ENCODE data around the gene CNOT2. TPM values are rescaled to one million over a fixed set of nuclear protein-coding genes. Genes with fewer than 3 reads are reported as not detected.

Gene CNOT2
- polyA plus RNA-seq, 1 donor (not counting 4 experiments of a cell fraction or from before 2014, with no cell fraction given) = 85.3 TPM

DNA sequence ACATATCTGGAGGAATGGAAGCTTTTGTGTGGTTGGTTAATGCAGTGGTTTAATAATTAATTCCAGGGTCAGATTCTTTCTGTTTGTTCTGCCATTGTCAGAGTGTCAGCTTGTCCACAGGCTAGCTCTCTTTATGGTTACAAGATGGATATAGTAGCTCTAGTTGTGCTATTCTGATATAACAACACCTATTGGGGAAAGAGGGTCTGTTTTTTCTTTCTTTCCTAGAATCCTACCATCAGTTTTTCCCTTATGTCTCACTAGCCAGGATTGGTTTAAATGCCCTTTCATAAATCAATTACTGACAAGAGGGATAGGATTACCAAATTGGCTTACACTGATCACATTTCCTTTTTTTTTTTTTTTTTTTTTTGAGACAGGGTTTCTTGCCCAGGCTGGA is 27.8 kb downstream of the CNOT2 start:
- DNase-seq (ENCODE audit: low read depth, low spot score) (no peak), FAIRE-seq (no peak)
- H3K79me2 ChIP-seq (ENCODE audit: control insufficient read depth, insufficient read depth, low read length) = peaks cover 97% of the 10 kb centered on the region
- dilution Hi-C loops (cut with MboI; ENCODE audit: extremely low pct_ligation_motif_present, low sequenced_read_pairs) = no loop called here
- no peak overlapping the region for H3K9ac ChIP-seq (ENCODE audit: control insufficient read depth, extremely low read depth, insufficient read depth, low read length)
- no peaks in the 10 kb centered on the region for H3K9me1 ChIP-seq (ENCODE audit: control insufficient read depth, extremely low read depth, insufficient read depth, low read length)
- H2AFZ ChIP-seq (ENCODE audit: control insufficient read depth, low read length) = no peak overlapping the region
- peaks cover 0 to 2% of the 10 kb centered on the region in 2 experiments for H3K36me3 ChIP-seq (ENCODE audit: control insufficient read depth in 2 of 2, extremely low read depth in 1 of 2, insufficient read depth in 2 of 2, low read length in 2 of 2)
- H3K4me2 ChIP-seq (ENCODE audit: control insufficient read depth, extremely low read depth, insufficient read depth, low read depth, low read length) = no peak overlapping the region
- no peaks in the 10 kb centered on the region for H3K4me1 ChIP-seq (ENCODE audit: control insufficient read depth, extremely low read depth, insufficient read depth, low read length)
- no peak overlapping the region for H3K4me3 ChIP-seq (ENCODE audit: control insufficient read depth in 2 of 3, extremely low read depth in 1 of 3, insufficient read depth in 2 of 3, low read depth in 1 of 3, low read length in 3 of 3)
- H3K27me3 ChIP-seq (ENCODE audit: control insufficient read depth, extremely low read depth, insufficient read depth, low read length) = no peaks in the 10 kb centered on the region
- H3K27ac ChIP-seq (ENCODE audit: control insufficient read depth, insufficient read depth, low read length) = no peak overlapping the region
- H4K20me1 ChIP-seq (ENCODE audit: control insufficient read depth, extremely low read depth, insufficient read depth, low read length) = peaks cover 2% of the 10 kb centered on the region
- H3K9me3 ChIP-seq (ENCODE audit: control insufficient read depth, low read depth, low read length) = no peaks in the 10 kb centered on the region
- no peak for TF ChIP-seq EZH2 (IDR thresholded peaks at IDR 0.05; ENCODE audit: low read length)

DNA sequence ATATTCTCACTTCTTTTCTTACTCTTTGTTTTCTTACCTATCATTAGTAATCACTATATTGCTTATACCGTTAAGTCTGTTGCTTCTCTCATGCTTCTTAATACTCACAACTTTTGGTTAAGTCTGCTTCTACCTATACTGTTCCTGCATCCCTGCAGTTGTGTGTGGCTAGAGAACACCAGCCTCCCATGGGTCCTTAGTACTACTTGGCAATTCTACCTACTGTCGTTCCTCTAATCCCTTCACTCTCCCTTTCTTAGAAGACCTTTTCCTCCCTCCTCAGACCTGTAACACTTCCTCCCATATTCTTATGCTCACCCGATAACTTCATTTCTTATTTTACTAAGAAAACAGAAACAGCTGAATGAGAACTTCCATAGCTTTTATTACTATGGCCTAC is 29.3 kb downstream of the CNOT2 start:
- Histone ChIP-seq H3K4me1 (ENCODE audit: control insufficient read depth, extremely low read depth, insufficient read depth, low read length) (no peaks in the 10 kb centered on the region), H3K4me3 (ENCODE audit: control insufficient read depth in 2 of 3, extremely low read depth in 1 of 3, insufficient read depth in 2 of 3, low read depth in 1 of 3, low read length in 3 of 3) (no peak overlapping the region), H3K9ac (ENCODE audit: control insufficient read depth, extremely low read depth, insufficient read depth, low read length) (no peak overlapping the region), H3K27ac (ENCODE audit: control insufficient read depth, insufficient read depth, low read length) (no peak overlapping the region), H3K79me2 (ENCODE audit: control insufficient read depth, insufficient read depth, low read length) (peaks cover 96% of the 10 kb centered on the region), H3K9me1 (ENCODE audit: control insufficient read depth, extremely low read depth, insufficient read depth, low read length) (no peaks in the 10 kb centered on the region), H4K20me1 (ENCODE audit: control insufficient read depth, extremely low read depth, insufficient read depth, low read length) (peaks cover 2% of the 10 kb centered on the region), H3K4me2 (ENCODE audit: control insufficient read depth, extremely low read depth, insufficient read depth, low read depth, low read length) (no peak overlapping the region), H3K27me3 (ENCODE audit: control insufficient read depth, extremely low read depth, insufficient read depth, low read length) (no peaks in the 10 kb centered on the region), H3K9me3 (ENCODE audit: control insufficient read depth, low read depth, low read length) (no peaks in the 10 kb centered on the region), H3K36me3 (ENCODE audit: control insufficient read depth in 2 of 2, extremely low read depth in 1 of 2, insufficient read depth in 2 of 2, low read length in 2 of 2) (peaks cover 0 to 2% of the 10 kb centered on the region in 2 experiments), H2AFZ (ENCODE audit: control insufficient read depth, low read length) (no peak overlapping the region)
- no peak for TF ChIP-seq EZH2 (IDR thresholded peaks at IDR 0.05; ENCODE audit: low read length)
- TF ChIP-seq, protein P1, sequence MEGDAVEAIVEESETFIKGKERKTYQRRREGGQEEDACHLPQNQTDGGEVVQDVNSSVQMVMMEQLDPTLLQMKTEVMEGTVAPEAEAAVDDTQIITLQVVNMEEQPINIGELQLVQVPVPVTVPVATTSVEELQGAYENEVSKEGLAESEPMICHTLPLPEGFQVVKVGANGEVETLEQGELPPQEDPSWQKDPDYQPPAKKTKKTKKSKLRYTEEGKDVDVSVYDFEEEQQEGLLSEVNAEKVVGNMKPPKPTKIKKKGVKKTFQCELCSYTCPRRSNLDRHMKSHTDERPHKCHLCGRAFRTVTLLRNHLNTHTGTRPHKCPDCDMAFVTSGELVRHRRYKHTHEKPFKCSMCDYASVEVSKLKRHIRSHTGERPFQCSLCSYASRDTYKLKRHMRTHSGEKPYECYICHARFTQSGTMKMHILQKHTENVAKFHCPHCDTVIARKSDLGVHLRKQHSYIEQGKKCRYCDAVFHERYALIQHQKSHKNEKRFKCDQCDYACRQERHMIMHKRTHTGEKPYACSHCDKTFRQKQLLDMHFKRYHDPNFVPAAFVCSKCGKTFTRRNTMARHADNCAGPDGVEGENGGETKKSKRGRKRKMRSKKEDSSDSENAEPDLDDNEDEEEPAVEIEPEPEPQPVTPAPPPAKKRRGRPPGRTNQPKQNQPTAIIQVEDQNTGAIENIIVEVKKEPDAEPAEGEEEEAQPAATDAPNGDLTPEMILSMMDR (optimal IDR thresholded peaks at IDR 0.05 in 1 of 3, IDR thresholded peaks at IDR 0.05 in 1 of 3, conservative IDR thresholded peaks at IDR 0.05 in 1 of 3; ENCODE audit: extremely low read depth in 1 of 3, insufficient read depth in 2 of 3, low read length in 3 of 3) = no peak
- DNase-seq (ENCODE audit: low read depth, low spot score) (no peak), FAIRE-seq (no peak)
- dilution Hi-C loops (cut with MboI; ENCODE audit: extremely low pct_ligation_motif_present, low sequenced_read_pairs) = no loop called here

DNA sequence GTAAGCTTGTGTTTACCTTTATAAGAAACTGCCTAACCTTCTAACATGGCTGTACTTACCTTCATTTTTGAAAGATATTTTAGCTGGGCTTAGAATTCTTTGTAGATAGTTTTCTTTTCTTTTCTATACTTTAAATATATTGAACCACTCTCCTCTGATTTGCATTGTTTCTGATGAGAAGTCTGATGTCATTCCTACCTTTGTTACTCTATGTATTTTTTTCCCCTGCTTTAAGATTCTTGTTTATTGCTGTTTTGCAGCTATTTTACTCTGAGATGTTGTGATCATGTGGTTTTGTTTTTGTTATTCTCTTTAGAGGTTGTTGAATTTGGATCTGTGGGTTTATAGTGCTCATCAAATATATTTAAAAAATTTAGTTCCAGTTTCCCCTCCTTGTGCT is 31.8 kb downstream of the CNOT2 start:
- DNase-seq (ENCODE audit: low read depth, low spot score) (no peak), FAIRE-seq (no peak)
- Histone ChIP-seq H3K9me3 (ENCODE audit: control insufficient read depth, low read depth, low read length) (no peaks in the 10 kb centered on the region), H3K36me3 (ENCODE audit: control insufficient read depth in 2 of 2, extremely low read depth in 1 of 2, insufficient read depth in 2 of 2, low read length in 2 of 2) (peaks cover 0 to 2% of the 10 kb centered on the region in 2 experiments), H3K4me3 (ENCODE audit: control insufficient read depth in 2 of 3, extremely low read depth in 1 of 3, insufficient read depth in 2 of 3, low read depth in 1 of 3, low read length in 3 of 3) (no peak overlapping the region), H2AFZ (ENCODE audit: control insufficient read depth, low read length) (no peak overlapping the region), H3K9ac (ENCODE audit: control insufficient read depth, extremely low read depth, insufficient read depth, low read length) (no peak overlapping the region), H3K9me1 (ENCODE audit: control insufficient read depth, extremely low read depth, insufficient read depth, low read length) (no peaks in the 10 kb centered on the region), H3K79me2 (ENCODE audit: control insufficient read depth, insufficient read depth, low read length) (peaks cover 87% of the 10 kb centered on the region), H4K20me1 (ENCODE audit: control insufficient read depth, extremely low read depth, insufficient read depth, low read length) (peaks cover 2% of the 10 kb centered on the region), H3K27me3 (ENCODE audit: control insufficient read depth, extremely low read depth, insufficient read depth, low read length) (no peaks in the 10 kb centered on the region), H3K27ac (ENCODE audit: control insufficient read depth, insufficient read depth, low read length) (no peak overlapping the region), H3K4me2 (ENCODE audit: control insufficient read depth, extremely low read depth, insufficient read depth, low read depth, low read length) (no peak overlapping the region), H3K4me1 (ENCODE audit: control insufficient read depth, extremely low read depth, insufficient read depth, low read length) (no peaks in the 10 kb centered on the region)
- no peak for TF ChIP-seq EZH2 (IDR thresholded peaks at IDR 0.05; ENCODE audit: low read length)
- TF ChIP-seq, protein P1 (optimal IDR thresholded peaks at IDR 0.05 in 1 of 3, IDR thresholded peaks at IDR 0.05 in 1 of 3, conservative IDR thresholded peaks at IDR 0.05 in 1 of 3; ENCODE audit: extremely low read depth in 1 of 3, insufficient read depth in 2 of 3, low read length in 3 of 3) = no peak
- dilution Hi-C loops (cut with MboI; ENCODE audit: extremely low pct_ligation_motif_present, low sequenced_read_pairs) = no loop called here
